Neuronal stem cell (in vitro differentiated cells): ENCODE data around the gene FAM118B.

Experiments
- DNase-seq: peaks from one replicate; pipeline ENCODE4 v3.0.0-alpha.2; 2013; ENCODE audit warnings: low spot score
- H2AFZ ChIP-seq: one replicate; pipeline ENCODE4 v1.6.1; 2013; ENCODE audit warnings: mild to moderate bottlenecking, low read length, inconsistent platforms
- H2AK5ac ChIP-seq: 2 replicates; pipeline ENCODE4 v1.6.1; 2013; ENCODE audit warnings: low read depth, mild to moderate bottlenecking, inconsistent platforms, low read length, moderate library complexity, mixed read lengths
- H2BK120ac ChIP-seq: 2 replicates; pipeline ENCODE4 v1.6.1; 2013; ENCODE audit warnings: low read depth, mild to moderate bottlenecking, inconsistent platforms, low read length, moderate library complexity, mixed read lengths
- H2BK12ac ChIP-seq: one replicate; pipeline ENCODE4 v1.6.1; 2013; ENCODE audit warnings: low read length, inconsistent platforms
- H2BK15ac ChIP-seq: 2 replicates; pipeline ENCODE4 v1.6.1; 2013; ENCODE audit warnings: mild to moderate bottlenecking, low read length, inconsistent platforms, mixed read lengths
- H2BK5ac ChIP-seq: one replicate; pipeline ENCODE4 v1.6.1; 2013; ENCODE audit warnings: inconsistent platforms, mild to moderate bottlenecking, low read length, moderate library complexity
- H3K14ac ChIP-seq: one replicate; pipeline ENCODE4 v1.6.1; 2013; ENCODE audit warnings: low read length, inconsistent platforms
- H3K18ac ChIP-seq: 2 replicates; pipeline ENCODE4 v1.6.1; 2013; ENCODE audit warnings: low read length, inconsistent platforms
- H3K23ac ChIP-seq: 2 replicates; pipeline ENCODE4 v1.6.1; 2013; ENCODE audit warnings: low read depth, mild to moderate bottlenecking, mixed read lengths, low read length, inconsistent platforms; ENCODE audit not compliant: poor library complexity
- H3K27ac ChIP-seq: replicated peaks from 3 replicates; pipeline ENCODE4 v1.5.1; 2013; ENCODE audit warnings: low read length, inconsistent platforms
- H3K27me3 ChIP-seq, 3 experiments: 2 replicates each; pipeline ENCODE4 v1.6.1; 2013; ENCODE audit warnings: low read length in 3 of 3, mild to moderate bottlenecking in 2 of 3, inconsistent platforms in 1 of 3, low read depth in 1 of 3, mixed read lengths in 1 of 3, moderate library complexity in 1 of 3; ENCODE audit not compliant: control insufficient read depth in 3 of 3, insufficient read depth in 3 of 3
- H3K36me3 ChIP-seq, 2 donors: replicated peaks in 1 of 2; 2 replicates each; pipeline ENCODE4 v1.6.1; 2013; ENCODE audit warnings: low read length in 2 of 2; ENCODE audit not compliant: control insufficient read depth in 2 of 2, insufficient read depth in 2 of 2
- H3K4ac ChIP-seq: 2 replicates; pipeline ENCODE4 v1.6.1; 2013; ENCODE audit warnings: inconsistent platforms, mild to moderate bottlenecking, low read length, moderate library complexity
- H3K4me1 ChIP-seq, 2 donors: 1 replicate in 1 of 2; 2 replicates in 1 of 2; pipeline ENCODE4 v1.6.1; 2013; ENCODE audit warnings: low read length in 2 of 2, low read depth in 1 of 2; ENCODE audit not compliant: control insufficient read depth in 2 of 2, insufficient read depth in 1 of 2
- H3K4me2 ChIP-seq: one replicate; pipeline ENCODE4 v1.6.1; 2013; ENCODE audit warnings: mild to moderate bottlenecking, low read length, inconsistent platforms; ENCODE audit not compliant: insufficient read depth, poor library complexity, severe bottlenecking
- H3K4me3 ChIP-seq, 2 donors: 2 replicates each; pipeline ENCODE4 v1.5.1; 2013; ENCODE audit warnings: low read length in 2 of 2, mild to moderate bottlenecking in 2 of 2, inconsistent platforms in 1 of 2, moderate library complexity in 1 of 2
- H3K79me1 ChIP-seq: one replicate; pipeline ENCODE4 v1.6.1; 2013; ENCODE audit warnings: low read depth, mild to moderate bottlenecking, inconsistent platforms, low read length, moderate library complexity
- H3K9ac ChIP-seq: one replicate; pipeline ENCODE4 v1.6.1; 2013; ENCODE audit warnings: mild to moderate bottlenecking, low read depth, low read length, inconsistent platforms; ENCODE audit not compliant: poor library complexity
- H3K9me3 ChIP-seq, 2 donors: replicated peaks in 1 of 2; 2 replicates each; pipeline versions ENCODE3 to v1.6.1; 2013; ENCODE audit warnings: low read length in 2 of 2, mild to moderate bottlenecking in 2 of 2, inconsistent platforms in 1 of 2, low read depth in 1 of 2, mixed read lengths in 1 of 2, moderate library complexity in 1 of 2; ENCODE audit not compliant: control insufficient read depth in 2 of 2, insufficient read depth in 1 of 2
- H4K8ac ChIP-seq: one replicate; pipeline ENCODE4 v1.6.1; 2013; ENCODE audit warnings: low read depth, mild to moderate bottlenecking, inconsistent platforms, low read length, moderate library complexity
- H4K91ac ChIP-seq: one replicate; pipeline ENCODE4 v1.6.1; 2013; ENCODE audit warnings: low read length, low read depth, mild to moderate bottlenecking, inconsistent platforms; ENCODE audit not compliant: poor library complexity
- WGBS, 2 donors: extraction: QIAGEN DNeasy Blood & Tissue Kit; methylation state at CpG; one replicate each; pipeline ENCODE4 v1.1.7; 2013; ENCODE audit warnings: missing lambda C conversion rate in 2 of 2, mixed read lengths in 1 of 2; ENCODE audit not compliant: insufficient read length in 2 of 2, insufficient replicate concordance in 1 of 2; ENCODE audit errors: extremely low coverage in 2 of 2; 5-methylcytosine and 5-hydroxymethylcytosine counted together

Gene FAM118B

DNA sequence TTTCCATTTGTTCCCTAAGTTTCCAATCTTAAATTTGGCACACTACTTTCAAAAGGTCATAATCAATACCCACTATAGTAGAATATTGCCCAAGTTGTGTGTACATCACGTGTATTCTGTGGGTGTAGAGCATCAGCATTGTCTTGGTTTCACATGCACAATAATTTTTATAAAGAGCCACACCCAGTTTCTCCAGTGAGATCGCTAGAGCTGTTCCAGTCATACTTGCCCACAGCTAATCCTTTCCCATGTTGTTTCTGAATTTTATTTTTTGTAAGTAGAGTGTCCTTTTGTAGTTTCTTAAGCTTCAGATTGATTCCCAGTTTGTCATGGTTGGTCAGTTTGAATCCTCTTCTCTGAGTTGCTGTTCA lies 13.7 kb downstream of the FAM118B start:
- Histone ChIP-seq H3K27ac (no peak overlapping the region), H3K18ac (no peak overlapping the region), H2BK120ac (no peak overlapping the region), H3K4me1 (no peaks in the 10 kb centered on the region), H3K4ac (no peak overlapping the region), H3K27me3 (no peaks in the 10 kb centered on the region), H3K14ac (no peak overlapping the region), H3K9ac (no peak overlapping the region), H2BK12ac (no peak overlapping the region), H2BK15ac (no peak overlapping the region), H3K4me2 (no peak overlapping the region), H3K79me1 (peaks cover 7% of the 10 kb centered on the region), H3K9me3 (peaks cover 0 to 11% of the 10 kb centered on the region in 2 donors), H4K91ac (no peak overlapping the region), H2AFZ (no peak overlapping the region), H2AK5ac (no peak overlapping the region), H4K8ac (no peak overlapping the region), H3K4me3 (no peak overlapping the region), H3K36me3 (peaks cover 0 to 3% of the 10 kb centered on the region in 2 donors), H3K23ac (no peak overlapping the region), H2BK5ac (no peak overlapping the region)
- DNase-seq = no peak
- WGBS, 2 donors = no CpG with 5 or more reads among the region's 2 CpGs

DNA sequence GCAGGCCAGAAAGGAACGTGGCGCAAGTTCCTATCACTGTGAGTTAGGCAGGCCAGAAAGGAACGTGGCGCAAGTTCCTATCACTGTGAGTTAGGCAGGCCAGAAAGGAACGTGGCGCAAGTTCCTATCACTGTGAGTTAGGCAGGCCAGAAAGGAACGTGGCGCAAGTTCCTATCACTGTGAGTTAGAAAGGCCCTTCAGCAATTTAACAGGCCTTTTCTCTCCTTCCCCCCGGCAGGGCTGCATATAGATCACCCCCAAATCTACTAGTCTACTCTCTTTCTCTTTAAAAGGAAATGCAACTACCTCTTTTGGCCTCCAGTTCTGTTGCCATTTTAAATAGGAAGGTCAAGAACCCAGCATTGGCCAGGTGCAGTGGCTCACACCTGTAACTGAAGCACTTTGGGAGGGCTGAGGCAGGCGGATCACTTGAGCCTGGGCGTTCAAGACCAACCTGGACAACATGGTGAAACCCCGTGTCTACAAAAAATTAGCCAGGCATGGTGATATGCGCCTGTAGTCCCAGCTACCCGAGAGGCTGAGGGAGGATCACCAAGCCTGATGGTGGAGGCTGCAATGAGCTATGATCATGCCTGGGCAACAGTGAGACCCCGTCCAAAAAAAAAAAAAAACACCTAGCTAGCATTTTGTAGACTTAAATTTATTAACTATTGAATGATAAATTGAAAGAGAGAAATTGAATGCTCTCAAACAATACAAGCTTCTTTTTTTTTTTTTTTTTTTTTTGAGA lies 14.9 kb downstream of the FAM118B start:
- H3K14ac ChIP-seq = no peak overlapping the region
- no peak overlapping the region for H3K4me2 ChIP-seq
- H2AFZ ChIP-seq = no peak overlapping the region
- peaks cover 0 to 11% of the 10 kb centered on the region in 2 donors for H3K9me3 ChIP-seq
- peaks cover 0 to 3% of the 10 kb centered on the region in 2 donors for H3K36me3 ChIP-seq
- no peak overlapping the region for H3K23ac ChIP-seq
- no peak overlapping the region for H3K18ac ChIP-seq
- H2BK12ac ChIP-seq = no peak overlapping the region
- H3K27me3 ChIP-seq = no peaks in the 10 kb centered on the region
- no peak overlapping the region for H3K9ac ChIP-seq
- no peak overlapping the region for H3K4me3 ChIP-seq
- no peak overlapping the region for H3K27ac ChIP-seq
- H2BK15ac ChIP-seq = no peak overlapping the region
- no peak overlapping the region for H2BK120ac ChIP-seq
- no peak overlapping the region for H2AK5ac ChIP-seq
- no peak overlapping the region for H4K8ac ChIP-seq
- no peak overlapping the region for H4K91ac ChIP-seq
- H3K4me1 ChIP-seq = no peaks in the 10 kb centered on the region
- no peak overlapping the region for H2BK5ac ChIP-seq
- no peak overlapping the region for H3K4ac ChIP-seq
- WGBS, 2 donors = no CpG with 5 or more reads among the region's 15 CpGs
- peaks cover 7% of the 10 kb centered on the region for H3K79me1 ChIP-seq
- DNase-seq = no peak

DNA sequence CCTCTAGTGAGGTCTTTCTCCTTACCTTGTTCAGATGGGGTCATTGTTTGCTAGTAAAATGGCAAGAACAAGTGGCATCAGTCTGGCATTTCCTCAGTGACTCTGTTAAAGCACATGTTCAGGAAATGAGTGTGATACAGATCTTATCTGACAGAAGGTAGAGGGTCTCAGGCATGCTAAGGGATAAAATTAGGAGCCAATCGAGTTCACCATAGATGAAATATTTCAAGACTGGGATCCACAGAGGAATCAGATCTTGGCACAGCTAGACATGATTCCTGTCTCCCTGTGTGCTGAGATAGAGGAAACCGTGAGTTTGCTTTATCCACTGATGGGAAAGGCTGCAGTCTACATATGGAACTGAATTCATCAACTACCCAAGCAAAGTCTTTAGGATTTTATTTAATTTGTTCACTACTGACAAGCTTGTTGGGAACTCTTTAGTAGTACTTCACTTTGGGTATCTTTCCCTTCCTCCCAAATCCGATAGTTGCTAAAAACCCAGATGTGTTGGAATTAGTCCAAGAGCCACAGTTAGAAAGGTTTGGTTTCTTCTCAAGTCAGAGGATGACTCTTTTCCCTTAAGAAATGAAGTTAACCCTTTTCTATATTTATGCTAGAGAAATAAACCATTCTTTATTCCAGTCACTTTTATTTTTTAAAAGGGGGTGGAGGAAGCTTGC lies 18.4 kb downstream of the FAM118B start:
- DNase-seq = no peak
- Histone ChIP-seq H3K18ac (no peak overlapping the region), H3K27me3 (no peaks in the 10 kb centered on the region), H3K9ac (no peak overlapping the region), H2AFZ (no peak overlapping the region), H2BK15ac (no peak overlapping the region), H3K14ac (no peak overlapping the region), H3K4me1 (no peaks in the 10 kb centered on the region), H3K36me3 (peaks cover 0 to 3% of the 10 kb centered on the region in 2 donors), H2BK120ac (no peak overlapping the region), H3K9me3 (peaks cover 0 to 11% of the 10 kb centered on the region in 2 donors), H3K4ac (no peak overlapping the region), H3K27ac (no peak overlapping the region), H2BK12ac (no peak overlapping the region), H4K91ac (no peak overlapping the region), H4K8ac (no peak overlapping the region), H3K4me2 (no peak overlapping the region), H3K23ac (no peak overlapping the region), H3K4me3 (no peak overlapping the region), H2AK5ac (no peak overlapping the region), H3K79me1 (peaks cover 2% of the 10 kb centered on the region), H2BK5ac (no peak overlapping the region)
- no CpG with 5 or more reads among the region's 3 CpGs for WGBS, 2 donors

DNA sequence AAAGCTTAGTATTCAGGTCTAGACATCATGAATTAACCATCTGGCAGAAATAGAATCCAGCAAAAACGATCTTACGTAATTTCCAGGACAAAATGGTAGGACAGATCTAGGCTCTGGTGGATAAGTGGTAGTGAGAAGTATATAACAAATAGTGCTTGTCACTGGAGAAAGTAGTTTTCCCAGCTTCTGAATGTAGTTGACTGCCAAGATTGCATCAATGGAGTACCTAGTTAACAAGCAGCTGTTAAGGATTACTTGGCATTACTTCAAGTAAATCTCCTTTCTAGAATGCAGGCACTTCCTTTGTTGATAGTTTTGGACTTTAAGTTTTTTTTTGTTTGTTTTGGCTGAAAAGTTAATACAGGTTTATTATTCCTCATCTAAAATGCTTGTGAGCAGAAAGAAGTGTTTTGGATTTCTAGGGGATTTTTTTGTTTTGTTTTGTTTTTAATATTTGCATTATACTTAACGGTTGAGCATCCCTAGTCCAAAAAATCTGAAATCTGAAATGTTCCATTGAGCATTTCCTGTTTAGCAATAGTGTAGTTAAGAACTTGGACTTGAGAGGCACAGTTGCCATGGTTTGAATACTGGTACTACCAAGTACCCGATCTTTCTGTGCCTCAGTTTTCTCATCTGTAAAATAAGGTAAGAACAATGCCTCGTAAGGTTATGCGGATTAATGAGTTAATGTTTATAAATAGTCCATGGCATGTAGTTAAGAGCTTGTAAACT lies 20.3 kb downstream of the FAM118B start:
- Histone ChIP-seq H2AK5ac (no peak overlapping the region), H3K4me3 (no peak overlapping the region), H3K4me1 (no peaks in the 10 kb centered on the region), H2AFZ (no peak overlapping the region), H4K91ac (no peak overlapping the region), H4K8ac (no peak overlapping the region), H2BK5ac (no peak overlapping the region), H3K4ac (no peak overlapping the region), H3K36me3 (peaks cover 2 to 11% of the 10 kb centered on the region in 2 donors), H2BK12ac (no peak overlapping the region), H3K9ac (no peak overlapping the region), H2BK15ac (no peak overlapping the region), H3K14ac (no peak overlapping the region), H3K4me2 (no peak overlapping the region), H3K9me3 (peaks cover 0 to 4% of the 10 kb centered on the region in 2 donors), H3K23ac (no peak overlapping the region), H2BK120ac (no peak overlapping the region), H3K79me1 (peaks cover 2% of the 10 kb centered on the region), H3K18ac (no peak overlapping the region), H3K27me3 (no peaks in the 10 kb centered on the region), H3K27ac (no peak overlapping the region)
- no CpG with 5 or more reads among the region's 6 CpGs for WGBS, 2 donors
- DNase-seq = no peak
